Activated naive CD8-positive, alpha-beta T cell treated with anti-CD3 and anti-CD28 coated beads, Interleukin-2, amount 50 U/mL, for 24 hours (primary cell): Measurements from ENCODE around the gene LIMS1.
"Not testable (repeated sequence)": the region's sequence is repeated elsewhere in the genome, so short reads cannot be mapped to it uniquely, and the experiment has no call there.

Experiments used
- ATAC-seq: fragments of 150-1000 bp; cut with Tn5 transposase; one replicate; pipeline ENCODE4 v1.10.0; 2021
- DNase-seq: peaks from one replicate; pipeline ENCODE4 v3.0.0; 2021
- H3K27ac Mint-ChIP-seq: one replicate; pipeline ENCODE4 v1.8.0; 2021; ENCODE audit warnings: mild to moderate bottlenecking, mixed read lengths
- H3K27me3 Mint-ChIP-seq: one replicate; pipeline ENCODE4 v1.8.0; 2021; ENCODE audit warnings: mixed read lengths
- H3K36me3 Mint-ChIP-seq: one replicate; pipeline ENCODE4 v1.8.0; 2021; ENCODE audit warnings: low read depth, mixed read lengths
- H3K4me1 Mint-ChIP-seq: one replicate; pipeline ENCODE4 v1.8.0; 2021; ENCODE audit warnings: mixed read lengths
- H3K4me3 Mint-ChIP-seq: one replicate; pipeline ENCODE4 v1.8.0; 2021; ENCODE audit warnings: mild to moderate bottlenecking, moderate library complexity, mixed read lengths
- H3K9me3 Mint-ChIP-seq: one replicate; pipeline ENCODE4 v1.8.0; 2021; ENCODE audit warnings: mixed read lengths

LIMS1 gene

DNA sequence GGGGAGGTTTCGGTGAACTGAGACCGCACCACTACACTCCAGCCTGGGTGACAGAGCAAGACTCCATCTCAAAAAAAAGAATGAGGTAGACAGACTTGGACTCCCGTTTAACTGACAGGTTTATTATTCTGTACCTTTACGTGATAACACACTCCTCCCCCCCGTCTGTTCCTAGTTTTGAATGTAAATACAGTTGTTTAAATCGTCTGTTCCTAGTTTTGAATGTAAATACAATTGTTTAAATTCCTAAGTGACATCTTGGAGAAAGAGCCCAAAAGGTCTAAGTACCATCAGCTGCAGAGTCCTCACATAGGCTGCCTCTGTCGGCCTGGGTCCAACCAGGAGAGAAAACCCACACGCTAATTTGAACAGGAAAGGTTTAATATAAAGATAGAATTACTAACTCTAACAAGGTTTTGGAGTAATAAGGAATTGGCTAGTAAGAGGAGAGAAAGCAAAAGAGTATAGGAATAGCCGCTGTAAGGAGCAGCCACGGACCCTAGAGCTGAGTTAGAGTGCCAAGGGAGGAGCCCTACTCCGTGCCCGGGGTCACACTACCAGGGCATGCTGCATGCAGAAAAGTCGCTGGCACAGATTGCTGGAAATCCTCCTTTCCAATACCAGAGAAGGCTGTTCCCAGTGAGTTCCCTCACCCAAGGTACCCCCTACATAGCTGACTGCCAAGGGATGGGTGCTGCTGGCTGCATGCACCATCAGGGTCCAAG is 101.5 kb downstream of the LIMS1 start:
- H3K4me3 Mint-ChIP-seq, result no peak overlapping the region
- no peaks in the 10 kb centered on the region for H3K27me3 Mint-ChIP-seq
- H3K9me3 Mint-ChIP-seq, result no peaks in the 10 kb centered on the region
- peaks cover 35% of the 10 kb centered on the region for H3K4me1 Mint-ChIP-seq
- H3K36me3 Mint-ChIP-seq, result no peaks in the 10 kb centered on the region
- no peak overlapping the region for H3K27ac Mint-ChIP-seq
- ATAC-seq (no peak), DNase-seq (no peak)

DNA sequence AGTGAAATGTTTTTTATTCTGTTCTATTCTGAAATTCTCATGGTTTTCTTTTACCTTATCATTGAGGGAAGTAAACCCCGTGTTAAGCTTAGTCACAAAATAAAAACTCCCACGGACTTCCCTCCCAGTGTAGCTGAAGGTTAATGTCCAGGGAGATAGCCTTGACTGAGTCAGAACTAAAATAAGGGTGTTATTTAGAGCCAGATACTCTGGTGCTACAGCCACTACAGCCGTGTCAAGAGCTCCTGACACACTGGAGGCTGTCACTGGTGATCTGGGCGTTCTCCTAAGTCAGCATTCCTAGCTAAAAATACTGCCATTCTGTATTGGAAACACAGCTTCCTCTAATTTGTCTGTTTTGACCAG is 103.0 kb downstream of the LIMS1 start:
- ATAC-seq, result peak; percentile 44
- no peak for DNase-seq
- Mint-ChIP-seq H3K4me3 (no peak overlapping the region), H3K36me3 (no peaks in the 10 kb centered on the region), H3K27me3 (no peaks in the 10 kb centered on the region), H3K9me3 (no peaks in the 10 kb centered on the region), H3K4me1 (peaks cover 31% of the 10 kb centered on the region), H3K27ac (peak overlapping the region; percentile 12)

DNA sequence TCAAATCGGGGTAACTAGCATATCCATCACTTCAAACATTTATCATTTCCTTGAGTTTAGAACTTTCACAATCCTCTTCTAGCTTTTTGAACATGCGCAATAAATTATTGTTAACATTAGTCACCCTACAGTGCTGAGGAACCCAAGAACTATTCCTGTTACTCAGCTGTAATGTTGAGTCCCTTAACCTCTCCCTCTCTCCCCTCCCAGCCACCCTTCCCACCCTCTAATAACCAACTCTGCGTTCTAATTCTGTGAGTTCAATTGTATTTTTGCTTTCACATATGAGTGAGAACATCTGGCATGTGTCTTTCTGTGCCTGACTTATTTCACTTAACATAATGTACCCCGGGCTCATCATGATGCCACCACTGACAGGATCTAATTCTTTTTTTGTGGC is 106.5 kb downstream of the LIMS1 start:
- peaks cover 24% of the 10 kb centered on the region for H3K4me1 Mint-ChIP-seq

DNA sequence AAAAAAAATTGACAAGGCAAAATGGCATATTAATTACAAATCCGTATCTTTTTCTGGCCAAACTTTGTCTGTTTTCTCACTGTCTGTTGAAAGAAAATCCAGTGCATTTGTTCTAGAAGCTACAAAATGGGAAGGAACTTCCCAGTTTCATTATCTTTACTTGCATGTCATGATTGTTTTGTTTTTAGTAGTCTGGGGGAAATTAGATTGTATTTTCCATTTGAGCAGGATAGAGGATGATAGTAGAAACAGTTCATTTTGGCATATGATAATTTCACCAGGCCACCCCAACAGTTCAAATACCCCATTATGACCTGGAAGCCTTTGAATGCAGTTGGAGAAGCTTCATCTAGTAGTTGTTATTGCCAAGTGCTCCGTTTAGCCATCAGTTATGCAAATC is 107.5 kb downstream of the LIMS1 start:
- Mint-ChIP-seq H3K4me3 (no peak overlapping the region), H3K4me1 (peaks cover 19% of the 10 kb centered on the region), H3K27ac (no peak overlapping the region), H3K36me3 (peaks cover 2% of the 10 kb centered on the region), H3K9me3 (no peaks in the 10 kb centered on the region), H3K27me3 (no peaks in the 10 kb centered on the region)
- DNase-seq, result no peak
- no peak for ATAC-seq

More for the DNA sequence above, 106.5 kb downstream of the LIMS1 start:
- Mint-ChIP-seq H3K4me3 (no peak overlapping the region), H3K36me3 (peaks cover 2% of the 10 kb centered on the region), H3K9me3 (no peaks in the 10 kb centered on the region), H3K27me3 (no peaks in the 10 kb centered on the region), H3K27ac (no peak overlapping the region)
- ATAC-seq (no peak), DNase-seq (no peak)

DNA sequence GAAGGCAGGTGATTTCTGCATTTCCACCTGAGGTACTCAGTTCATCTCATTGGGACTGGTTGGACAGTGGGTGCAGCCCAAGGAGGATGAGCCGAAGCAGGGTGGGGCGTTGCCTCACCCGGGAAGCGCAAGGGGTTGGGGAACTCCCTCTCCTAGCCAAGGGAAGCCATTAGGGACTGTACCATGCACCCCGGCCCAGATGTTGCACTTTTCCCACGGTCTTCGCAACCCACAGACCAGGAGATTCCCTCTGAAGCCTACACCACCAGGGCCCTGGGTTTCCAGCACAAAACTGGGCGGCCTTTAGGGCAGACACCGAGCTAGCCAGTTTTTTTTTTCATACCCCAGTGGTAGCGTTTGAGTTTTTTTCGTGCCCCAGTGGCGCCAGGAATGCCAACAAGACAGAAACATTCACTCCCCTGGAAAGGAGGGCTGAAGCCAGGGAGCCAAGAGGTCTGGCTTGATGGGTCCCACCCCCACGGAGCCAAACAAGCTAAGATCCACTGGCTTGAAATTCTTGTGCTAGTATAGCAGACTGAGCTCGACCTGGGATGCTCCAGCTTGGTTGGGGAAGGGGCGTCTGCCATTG is 109.1 kb downstream of the LIMS1 start:
- Mint-ChIP-seq H3K4me1 (peaks cover 11% of the 10 kb centered on the region), H3K36me3 (peaks cover 2% of the 10 kb centered on the region), H3K27ac (no peak overlapping the region), H3K9me3 (no peaks in the 10 kb centered on the region), H3K27me3 (no peaks in the 10 kb centered on the region), H3K4me3 (no peak overlapping the region)
- ATAC-seq (no peak), DNase-seq (no peak)

DNA sequence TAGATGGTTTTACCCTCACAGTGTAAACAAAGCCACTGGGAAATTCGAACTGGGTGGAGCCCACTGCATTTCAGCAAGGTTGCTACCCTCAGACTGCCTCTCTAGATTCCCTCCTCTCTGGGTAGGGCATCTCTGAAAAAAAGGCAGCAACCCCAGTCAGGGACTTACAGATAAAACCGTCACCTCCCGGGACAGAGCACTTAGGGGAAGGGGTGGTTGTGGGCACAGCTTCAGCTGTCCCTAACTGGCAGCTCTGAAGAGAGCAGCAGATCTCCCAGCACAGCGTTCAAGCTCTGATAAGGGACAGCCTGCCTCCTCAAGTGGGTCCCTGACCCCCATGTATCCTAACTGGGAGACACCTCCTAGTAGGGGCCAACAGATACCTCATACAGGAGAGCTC is 109.6 kb downstream of the LIMS1 start:
- H3K4me1 Mint-ChIP-seq, result peaks cover 15% of the 10 kb centered on the region
- not testable (repeated sequence) for H3K27ac Mint-ChIP-seq, H3K9me3 Mint-ChIP-seq, H3K4me3 Mint-ChIP-seq, ATAC-seq, H3K36me3 Mint-ChIP-seq, DNase-seq, H3K27me3 Mint-ChIP-seq

DNA sequence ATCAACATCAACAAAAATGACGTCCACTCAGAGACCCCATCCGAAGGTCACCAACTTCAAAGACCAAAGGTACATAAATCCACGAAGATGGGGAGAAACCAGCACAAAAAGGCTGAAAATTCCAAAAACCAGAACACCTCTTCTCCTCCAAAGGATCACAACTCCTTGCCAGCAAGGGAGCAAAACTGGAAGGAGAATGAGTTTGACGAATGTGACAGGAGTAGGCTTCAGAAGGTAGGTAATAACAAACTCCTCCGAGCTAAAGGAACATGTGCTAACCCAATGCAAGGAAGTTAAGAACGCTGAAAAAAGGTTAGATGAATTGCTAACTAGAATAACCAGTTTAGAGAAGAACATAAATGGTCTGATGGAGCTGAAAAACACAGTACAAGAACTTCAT is 110.2 kb downstream of the LIMS1 start:
- not testable (repeated sequence) for ATAC-seq, H3K36me3 Mint-ChIP-seq, DNase-seq, H3K27me3 Mint-ChIP-seq, H3K9me3 Mint-ChIP-seq, H3K4me3 Mint-ChIP-seq, H3K27ac Mint-ChIP-seq
- peaks cover 20% of the 10 kb centered on the region for H3K4me1 Mint-ChIP-seq

DNA sequence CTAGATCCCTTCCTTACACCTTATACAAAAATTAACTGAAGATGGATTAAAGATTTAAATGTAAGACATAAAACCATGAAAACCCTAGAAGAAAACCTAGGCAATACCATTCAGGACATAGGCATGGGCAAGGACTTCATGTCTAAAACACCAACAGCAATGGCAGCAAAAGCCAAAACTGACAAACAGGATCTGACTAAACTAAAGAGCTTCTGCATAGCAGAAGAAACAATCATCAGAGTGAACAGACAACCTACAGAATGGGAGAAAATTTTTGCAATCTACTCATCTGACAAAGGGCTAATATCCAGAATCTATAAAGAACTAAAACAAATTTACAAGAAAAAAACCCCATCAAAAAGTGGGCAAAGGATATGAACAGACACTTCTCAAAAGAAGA is 114.5 kb downstream of the LIMS1 start:
- H3K4me3 Mint-ChIP-seq, H3K27me3 Mint-ChIP-seq, H3K27ac Mint-ChIP-seq, H3K9me3 Mint-ChIP-seq, ATAC-seq, H3K36me3 Mint-ChIP-seq, DNase-seq: not testable (repeated sequence)
- peaks cover 29% of the 10 kb centered on the region for H3K4me1 Mint-ChIP-seq

DNA sequence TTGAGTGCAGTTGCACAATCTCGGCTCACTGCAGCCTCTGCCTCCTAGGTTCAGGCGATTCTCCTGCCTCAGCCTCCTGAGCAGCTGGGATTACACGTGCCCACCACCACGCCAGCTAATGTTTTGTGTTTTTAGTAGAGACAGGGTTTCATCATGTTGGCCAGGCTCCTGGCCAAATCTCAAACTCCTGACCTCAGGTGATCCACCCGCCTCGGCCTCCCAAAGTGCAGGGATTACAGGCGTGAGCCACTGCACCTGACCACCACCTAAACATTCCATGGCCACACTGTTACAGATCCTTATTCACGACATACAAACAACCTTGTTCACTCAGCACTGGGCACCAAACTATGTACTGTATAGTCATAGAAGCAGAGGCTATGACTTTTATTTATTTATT is 116.2 kb downstream of the LIMS1 start:
- H3K9me3 Mint-ChIP-seq, H3K27me3 Mint-ChIP-seq, H3K36me3 Mint-ChIP-seq, H3K4me3 Mint-ChIP-seq, ATAC-seq, DNase-seq, H3K27ac Mint-ChIP-seq: not testable (repeated sequence)
- H3K4me1 Mint-ChIP-seq, result peaks cover 32% of the 10 kb centered on the region

DNA sequence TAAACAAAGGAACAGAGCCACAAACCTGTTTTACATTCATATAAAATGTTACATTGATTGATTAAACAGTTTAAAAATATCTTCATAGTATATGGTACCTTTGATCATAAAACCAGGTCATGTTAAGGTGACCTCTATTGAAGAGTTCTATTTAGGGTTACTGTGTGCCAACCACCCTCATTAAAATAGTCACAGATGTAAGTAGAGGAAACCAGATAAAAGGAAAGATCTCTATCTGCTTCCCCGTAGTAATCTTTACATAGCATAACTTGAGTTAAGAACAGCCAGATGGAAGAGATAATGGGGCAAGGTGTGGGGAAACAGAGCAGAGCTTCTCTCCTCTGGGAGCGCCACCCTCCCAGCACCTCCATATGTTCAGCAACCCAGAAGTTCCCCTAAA is 117.2 kb downstream of the LIMS1 start:
- H3K4me3 Mint-ChIP-seq, DNase-seq, ATAC-seq, H3K9me3 Mint-ChIP-seq, H3K27ac Mint-ChIP-seq, H3K27me3 Mint-ChIP-seq, H3K36me3 Mint-ChIP-seq: not testable (repeated sequence)
- peaks cover 32% of the 10 kb centered on the region for H3K4me1 Mint-ChIP-seq

DNA sequence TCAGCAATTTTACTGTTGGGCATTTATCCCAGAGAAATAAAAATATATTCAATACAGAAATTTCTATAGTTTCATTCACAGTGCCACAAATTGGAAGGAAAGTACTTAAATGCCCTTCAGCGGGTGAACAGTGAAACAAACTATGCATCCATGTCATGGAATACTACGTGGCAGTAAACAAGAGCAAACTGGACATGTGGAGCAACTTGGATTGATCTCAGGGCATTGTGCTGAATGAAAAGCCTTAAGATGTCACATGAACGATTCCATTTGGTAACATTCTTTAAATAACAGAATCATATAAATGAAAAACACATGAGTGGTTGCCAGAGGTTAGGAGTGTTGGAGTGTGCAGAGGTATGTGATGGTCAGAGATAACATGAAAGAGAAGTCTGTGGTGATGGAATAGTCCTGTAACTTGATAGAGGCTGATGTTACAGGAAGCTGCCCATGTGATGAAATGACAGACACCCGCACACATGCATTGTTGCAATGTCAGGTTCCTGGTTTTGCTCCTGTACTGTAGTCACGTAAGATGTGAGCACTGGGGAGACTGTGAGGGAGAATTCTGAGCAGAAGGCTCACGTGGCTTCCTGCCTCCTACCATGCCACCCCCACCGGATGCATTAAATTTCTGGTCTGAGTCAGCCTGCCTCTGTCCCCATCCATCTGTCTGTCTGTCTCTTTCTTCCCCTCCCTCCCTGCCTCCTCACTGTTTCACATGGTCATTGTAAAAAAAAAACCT is 118.1 kb downstream of the LIMS1 start:
- H3K27me3 Mint-ChIP-seq, H3K9me3 Mint-ChIP-seq, H3K36me3 Mint-ChIP-seq: not testable (repeated sequence)
- Mint-ChIP-seq H3K4me3 (peak overlapping the region; percentile 67), H3K4me1 (peaks cover 32% of the 10 kb centered on the region), H3K27ac (peak overlapping the region; percentile 90)
- DNase-seq (peak; percentile 36), ATAC-seq (peak; percentile 96)

DNA sequence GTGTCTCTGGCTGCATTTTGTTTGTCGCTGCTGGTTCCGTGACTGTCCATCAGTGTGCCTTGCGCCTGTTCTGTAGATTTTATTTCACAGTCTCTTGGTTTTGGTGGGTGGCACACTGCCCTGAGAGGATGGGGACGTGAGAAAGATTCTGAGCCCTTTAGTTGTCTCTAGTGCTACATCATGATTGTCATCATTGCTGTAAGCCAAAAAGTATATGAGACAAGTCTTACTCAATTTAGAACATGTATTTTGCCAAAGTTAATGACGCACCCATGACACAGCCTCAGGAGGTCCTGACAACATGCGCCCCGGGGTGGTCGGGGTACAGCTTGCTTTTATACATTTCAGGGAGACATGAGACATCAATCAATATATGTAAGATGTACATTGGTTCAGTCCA is 119.2 kb downstream of the LIMS1 start:
- not testable (repeated sequence) for H3K27me3 Mint-ChIP-seq, ATAC-seq, H3K4me3 Mint-ChIP-seq, H3K27ac Mint-ChIP-seq, DNase-seq, H3K9me3 Mint-ChIP-seq, H3K36me3 Mint-ChIP-seq
- peaks cover 30% of the 10 kb centered on the region for H3K4me1 Mint-ChIP-seq

DNA sequence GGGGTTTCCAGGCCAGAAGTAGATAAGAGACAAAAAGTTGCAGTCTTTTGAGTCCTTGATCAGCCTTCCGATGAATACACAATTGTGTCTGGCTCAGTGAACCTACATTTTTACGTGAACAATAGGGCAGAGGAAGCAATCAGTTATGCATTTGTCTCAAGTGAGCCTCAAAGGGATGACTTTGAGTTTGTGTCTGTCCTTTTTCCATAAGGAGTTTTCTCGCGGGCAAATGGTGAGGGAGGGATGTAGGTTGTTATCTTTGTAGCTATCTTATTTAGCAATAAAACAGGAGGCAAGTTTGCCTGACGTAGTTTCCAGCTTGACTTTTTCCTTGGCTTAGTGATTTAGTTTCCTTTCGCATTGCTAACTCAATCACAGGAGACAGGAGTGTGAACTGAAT is 119.6 kb downstream of the LIMS1 start:
- H3K27me3 Mint-ChIP-seq, H3K9me3 Mint-ChIP-seq, H3K36me3 Mint-ChIP-seq, H3K4me3 Mint-ChIP-seq, ATAC-seq, DNase-seq: not testable (repeated sequence)
- Mint-ChIP-seq H3K4me1 (peaks cover 26% of the 10 kb centered on the region), H3K27ac (peak overlapping the region; percentile 46)

DNA sequence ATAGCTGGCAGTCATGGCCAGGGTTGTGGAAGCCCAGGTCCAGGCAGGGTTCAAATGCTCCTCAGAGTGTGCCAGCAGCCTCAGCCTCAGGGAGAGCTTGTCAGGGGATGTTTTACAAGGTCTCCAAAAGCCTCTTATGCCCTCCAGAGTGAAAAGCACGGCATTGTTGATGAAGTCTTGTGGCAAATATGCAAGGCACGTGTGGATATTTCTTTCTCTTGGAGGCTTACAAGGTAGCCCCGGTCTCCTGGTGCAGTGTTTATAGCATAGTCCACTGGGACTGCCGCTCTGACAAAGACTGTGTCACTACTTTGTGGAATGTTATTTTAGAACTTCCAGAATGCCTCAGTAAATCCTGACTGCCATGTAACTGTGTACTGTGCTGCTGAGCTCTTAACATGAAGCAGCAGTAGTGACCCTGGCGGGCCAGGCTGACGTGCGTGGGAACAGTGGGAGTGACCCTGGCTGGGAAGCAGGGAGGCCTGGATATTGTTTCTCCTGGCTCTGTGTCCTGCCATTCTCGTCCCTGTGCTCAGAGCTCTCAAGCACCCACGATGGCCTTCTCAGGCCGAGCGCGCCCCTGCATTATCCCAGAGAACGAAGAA is 120.4 kb downstream of the LIMS1 start:
- not testable (repeated sequence) for DNase-seq, H3K36me3 Mint-ChIP-seq, H3K27me3 Mint-ChIP-seq, H3K4me3 Mint-ChIP-seq, H3K27ac Mint-ChIP-seq, ATAC-seq, H3K9me3 Mint-ChIP-seq
- peaks cover 21% of the 10 kb centered on the region for H3K4me1 Mint-ChIP-seq

DNA sequence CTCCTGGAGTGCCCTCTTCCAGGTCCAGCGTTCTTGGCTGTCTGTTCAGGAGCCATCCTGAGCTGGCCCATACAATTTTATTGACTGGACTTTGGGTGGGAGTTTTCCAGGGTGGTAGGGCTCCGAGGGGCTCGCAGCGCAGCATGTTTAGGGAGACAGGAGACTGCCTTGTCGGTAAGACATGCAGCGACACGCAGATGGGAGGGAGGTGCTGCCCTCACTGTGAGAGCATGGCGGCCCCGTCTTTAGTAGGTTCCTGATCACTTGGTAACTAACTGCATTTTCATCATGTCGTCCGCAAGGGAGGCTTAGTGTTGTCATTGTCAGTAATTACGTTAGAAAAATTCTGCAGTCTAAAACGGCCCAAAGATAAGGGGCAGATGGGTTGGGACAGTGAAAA is 121.0 kb downstream of the LIMS1 start:
- DNase-seq, H3K27me3 Mint-ChIP-seq, H3K36me3 Mint-ChIP-seq, H3K27ac Mint-ChIP-seq, H3K9me3 Mint-ChIP-seq, H3K4me3 Mint-ChIP-seq, ATAC-seq: not testable (repeated sequence)
- H3K4me1 Mint-ChIP-seq, result peaks cover 19% of the 10 kb centered on the region
